Astrocyte of the cerebellum (primary cell): Measurements from ENCODE around the gene ACLY.
"Not testable (repeated sequence)": the region's sequence is repeated elsewhere in the genome, so short reads cannot be mapped to it uniquely, and the experiment has no call there.

Experiments
- DNase-seq: peaks from one replicate; pipeline ENCODE4 v3.0.0-alpha.2; 2011; ENCODE audit warnings: low read depth
- H3K4me3 ChIP-seq: 2 replicates; pipeline ENCODE4 v1.5.1; 2011; ENCODE audit warnings: mild to moderate bottlenecking, low read depth, low read length, moderate library complexity
- CTCF ChIP-seq: IDR thresholded peaks from 2 replicates; pipeline ENCODE4 v1.5.1; 2012; ENCODE audit warnings: low read length, low read depth, moderate library complexity, mild to moderate bottlenecking; ENCODE audit errors: missing control alignments
- in situ Hi-C: cut with HindIII; loops from 2 replicates; pipeline ENCODE4 v1.10.0; 2017; ENCODE audit warnings: low sequenced_read_pairs

ACLY gene

GRCh38 chr17:41939693-41940090 is 20.9 kb upstream of the ACLY start:
- no peak overlapping the region for H3K4me3 ChIP-seq
- DNase-seq = no peak
- in situ Hi-C loops = no loop called here
- TF ChIP-seq CTCF = no peak

- no peak for TF ChIP-seq CTCF
- no peak for DNase-seq
- H3K4me3 ChIP-seq = no peak overlapping the region
- in situ Hi-C loops = no loop called here
Observed at GRCh38 chr17:41939044-41939692, 20.4 kb upstream of the ACLY start.

GRCh38 chr17:41937970-41938954 is 19.5 kb upstream of the ACLY start:
- in situ Hi-C loops = no loop called here

GRCh38 chr17:41935641-41936040 is 16.9 kb upstream of the ACLY start:
- in situ Hi-C loops = no loop called here
- no peak overlapping the region for H3K4me3 ChIP-seq
- DNase-seq = no peak
- TF ChIP-seq CTCF = no peak

More at GRCh38 chr17:41937970-41938954, 19.5 kb upstream of the ACLY start:
- no peak for DNase-seq
- no peak for TF ChIP-seq CTCF
- no peak overlapping the region for H3K4me3 ChIP-seq

GRCh38 chr17:41932816-41933389 is 14.2 kb upstream of the ACLY start:
- TF ChIP-seq CTCF = no peak
- no peak overlapping the region for H3K4me3 ChIP-seq
- DNase-seq = no peak
- in situ Hi-C loops = no loop called here

- H3K4me3 ChIP-seq, in situ Hi-C loops, DNase-seq: not testable (repeated sequence)
Observed at GRCh38 chr17:41931715-41932114, 13.0 kb upstream of the ACLY start.

- peak overlapping the region; percentile 59 for H3K4me3 ChIP-seq
- in situ Hi-C loops, DNase-seq: not testable (repeated sequence)
Observed at GRCh38 chr17:41930833-41931156, 12.0 kb upstream of the ACLY start.
